EH (cell line): ENCODE measurements around the gene ARMC10.
"Not testable (repeated sequence)": the region's sequence is repeated elsewhere in the genome, so short reads cannot be mapped to it uniquely, and the experiment has no call there.

Source experiments
- DNase-seq: peaks from one replicate; pipeline ENCODE4 v3.0.0-alpha.2; 2015; ENCODE audit warnings: low read depth

Gene ARMC10

GRCh38 chr7:103078226-103078625, 3.3 kb downstream of the ARMC10 start:
- not testable (repeated sequence) for DNase-seq

- DNase-seq = no peak
Measured at GRCh38 chr7:103079836-103080235, 4.9 kb downstream of the ARMC10 start.

GRCh38 chr7:103080923-103081322, 6.0 kb downstream of the ARMC10 start:
- DNase-seq = no peak

- no peak for DNase-seq
Measured at GRCh38 chr7:103082497-103082896, 7.6 kb downstream of the ARMC10 start.

- DNase-seq = no peak
Measured at GRCh38 chr7:103083210-103083609, 8.3 kb downstream of the ARMC10 start.

- DNase-seq = not testable (repeated sequence)
Measured at GRCh38 chr7:103092321-103092720, 17.4 kb downstream of the ARMC10 start.

GRCh38 chr7:103093429-103093828, 18.5 kb downstream of the ARMC10 start:
- DNase-seq = no peak

- DNase-seq = peak; percentile 7
Measured at GRCh38 chr7:103094102-103094501, 19.2 kb downstream of the ARMC10 start.

GRCh38 chr7:103095558-103095957, 20.6 kb downstream of the ARMC10 start:
- not testable (repeated sequence) for DNase-seq

- DNase-seq = no peak
Measured at GRCh38 chr7:103097041-103097440, 22.1 kb downstream of the ARMC10 start.

GRCh38 chr7:103100348-103100747, 25.4 kb downstream of the ARMC10 start:
- DNase-seq = no peak

GRCh38 chr7:103101543-103101942, 26.6 kb downstream of the ARMC10 start:
- DNase-seq = no peak

- DNase-seq = no peak
Measured at GRCh38 chr7:103106005-103106702, 31.2 kb downstream of the ARMC10 start.

- DNase-seq = not testable (repeated sequence)
Measured at GRCh38 chr7:103106703-103107070, 31.7 kb downstream of the ARMC10 start.

- DNase-seq = peak; percentile 93
Measured at GRCh38 chr7:103113164-103113563, 38.2 kb downstream of the ARMC10 start.

- no peak for DNase-seq
Measured at GRCh38 chr7:103114576-103115008, 39.7 kb downstream of the ARMC10 start.

- no peak for DNase-seq
Measured at GRCh38 chr7:103115771-103116170, 40.8 kb downstream of the ARMC10 start.

GRCh38 chr7:103116511-103116910, 41.6 kb downstream of the ARMC10 start:
- no peak for DNase-seq

GRCh38 chr7:103116991-103117390, 42.1 kb downstream of the ARMC10 start:
- DNase-seq = no peak

GRCh38 chr7:103117465-103117864, 42.5 kb downstream of the ARMC10 start:
- DNase-seq = no peak

GRCh38 chr7:103119791-103120291, 44.9 kb downstream of the ARMC10 start:
- DNase-seq = no peak

GRCh38 chr7:103120362-103120761, 45.4 kb downstream of the ARMC10 start:
- no peak for DNase-seq

GRCh38 chr7:103121641-103122040, 46.7 kb downstream of the ARMC10 start:
- DNase-seq = no peak

- no peak for DNase-seq
Measured at GRCh38 chr7:103123529-103123928, 48.6 kb downstream of the ARMC10 start.
